Testis (tissue), 2 donors: ENCODE results near the gene ACBD6.

ENCODE experiments used
- POLR2A ChIP-seq: fragments of 450-650 bp; IDR thresholded peaks from one replicate; pipeline ENCODE4 v1.6.1; 2017; ENCODE audit warnings: antibody characterized with exemption, mild to moderate bottlenecking, moderate library complexity
- TF ChIP-seq, protein P1 (sequence below), 3 experiments: fragments of 450-650 bp in 2 of 3; fragments of 200-600 bp in 1 of 3; sonication (generic) in 1 of 3; IDR thresholded peaks; one replicate each; pipeline ENCODE4 v1.5.1; 2016 to 2019; ENCODE audit warnings: antibody characterized with exemption in 3 of 3, mild to moderate bottlenecking in 2 of 3, moderate library complexity in 1 of 3

DNA sequence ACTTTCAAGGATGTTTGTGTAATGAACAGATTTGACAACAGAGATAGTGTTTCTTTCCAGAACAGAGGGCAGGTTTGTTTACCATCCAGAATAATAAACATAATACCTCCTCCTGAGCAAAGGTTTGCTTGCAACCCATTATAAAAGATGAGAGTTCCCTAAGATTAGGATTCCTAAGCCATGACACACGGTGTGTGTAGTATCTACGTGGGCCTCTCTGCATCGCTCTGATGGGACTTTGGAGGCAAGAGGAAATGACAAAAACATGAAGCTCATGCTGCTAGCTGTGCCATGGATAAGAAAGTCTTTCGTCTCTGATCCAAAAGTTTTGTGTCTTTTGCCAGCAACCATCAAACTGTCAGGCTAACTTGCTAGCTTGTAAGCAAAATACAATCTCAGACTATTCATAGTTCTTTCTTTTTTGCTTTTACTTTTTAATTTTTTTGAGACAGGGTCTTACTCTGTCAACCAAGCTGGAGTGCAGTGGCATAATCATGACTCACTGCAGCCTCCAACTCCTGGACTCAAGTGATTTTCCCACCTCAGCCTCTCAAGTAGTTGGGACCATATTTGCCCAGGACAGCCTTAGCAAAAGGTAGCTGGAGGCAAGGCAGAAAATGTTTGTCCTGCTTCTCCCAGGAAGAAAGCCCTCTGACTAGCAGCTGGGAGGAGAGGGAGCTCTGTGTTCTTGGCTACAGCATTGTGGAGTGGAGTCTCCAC lies 191.2 kb downstream of the ACBD6 start:
- TF ChIP-seq, protein P1, sequence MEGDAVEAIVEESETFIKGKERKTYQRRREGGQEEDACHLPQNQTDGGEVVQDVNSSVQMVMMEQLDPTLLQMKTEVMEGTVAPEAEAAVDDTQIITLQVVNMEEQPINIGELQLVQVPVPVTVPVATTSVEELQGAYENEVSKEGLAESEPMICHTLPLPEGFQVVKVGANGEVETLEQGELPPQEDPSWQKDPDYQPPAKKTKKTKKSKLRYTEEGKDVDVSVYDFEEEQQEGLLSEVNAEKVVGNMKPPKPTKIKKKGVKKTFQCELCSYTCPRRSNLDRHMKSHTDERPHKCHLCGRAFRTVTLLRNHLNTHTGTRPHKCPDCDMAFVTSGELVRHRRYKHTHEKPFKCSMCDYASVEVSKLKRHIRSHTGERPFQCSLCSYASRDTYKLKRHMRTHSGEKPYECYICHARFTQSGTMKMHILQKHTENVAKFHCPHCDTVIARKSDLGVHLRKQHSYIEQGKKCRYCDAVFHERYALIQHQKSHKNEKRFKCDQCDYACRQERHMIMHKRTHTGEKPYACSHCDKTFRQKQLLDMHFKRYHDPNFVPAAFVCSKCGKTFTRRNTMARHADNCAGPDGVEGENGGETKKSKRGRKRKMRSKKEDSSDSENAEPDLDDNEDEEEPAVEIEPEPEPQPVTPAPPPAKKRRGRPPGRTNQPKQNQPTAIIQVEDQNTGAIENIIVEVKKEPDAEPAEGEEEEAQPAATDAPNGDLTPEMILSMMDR (IDR thresholded peaks at IDR 0.05): no peak
- no peak for TF ChIP-seq POLR2A
